ENCODE measurements around the gene OR5AC2.
A peak's percentile ranks its signal among the peaks of the same experiment; 100 is the strongest.

OR5AC2 gene, protein sequence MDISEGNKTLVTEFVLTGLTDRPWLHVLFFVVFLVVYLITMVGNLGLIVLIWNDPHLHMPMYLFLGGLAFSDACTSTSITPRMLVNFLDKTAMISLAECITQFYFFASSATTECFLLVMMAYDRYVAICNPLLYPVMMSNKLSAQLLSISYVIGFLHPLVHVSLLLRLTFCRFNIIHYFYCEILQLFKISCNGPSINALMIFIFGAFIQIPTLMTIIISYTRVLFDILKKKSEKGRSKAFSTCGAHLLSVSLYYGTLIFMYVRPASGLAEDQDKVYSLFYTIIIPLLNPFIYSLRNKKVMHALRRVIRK

GRCh38 chr3:98086873-98087272 is at the start of gene OR5AC2:
Gene OR5AC2 (plus strand): TSS chr3:98087173. CDS start chr3:98087173, 0 bp downstream.
- DNase-seq (ENCODE audit: extremely low read depth in 1 of 2, low read depth in 1 of 2): no peak

- no peak for DNase-seq (ENCODE audit: extremely low read depth in 1 of 2, low read depth in 1 of 2)
These were observed 48.7 kb upstream of the OR5AC2 start for GRCh38 chr3:98038286-98038685.

- no peak for DNase-seq (ENCODE audit: extremely low read depth in 1 of 2, low read depth in 1 of 2)
These were observed 48.1 kb upstream of the OR5AC2 start for GRCh38 chr3:98038876-98039275.

DNA sequence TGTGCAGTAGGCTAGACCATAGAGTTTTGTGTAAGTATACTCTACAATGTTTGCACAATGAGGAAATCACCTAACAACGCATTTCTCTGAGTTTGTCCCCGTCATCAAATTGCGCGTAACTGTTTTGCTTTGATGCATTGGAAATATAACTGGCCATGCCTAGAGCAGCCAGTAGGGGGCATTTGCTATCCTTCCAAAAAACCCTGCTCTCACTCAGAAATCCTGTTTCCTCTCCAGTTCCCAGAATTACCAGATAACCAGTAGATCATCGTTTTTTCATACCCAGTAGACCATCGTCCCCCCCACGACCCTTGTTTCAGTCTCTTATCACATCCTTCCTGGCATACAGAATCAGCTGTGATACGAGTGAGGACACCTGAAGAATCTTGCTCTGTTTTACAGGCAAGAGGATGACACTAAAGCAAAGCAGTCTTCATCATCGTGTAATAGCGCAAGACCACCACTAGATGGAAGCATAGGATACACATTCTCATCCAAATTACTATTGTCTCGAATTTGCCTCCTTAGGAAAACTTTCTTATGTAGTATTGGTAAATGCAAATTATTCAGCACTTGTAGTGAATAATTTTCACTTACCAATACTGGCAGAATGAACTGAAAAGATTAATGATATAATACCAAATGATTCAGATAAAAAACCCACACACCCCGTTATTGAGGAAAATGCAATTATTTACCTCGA is 47.5 kb upstream of the OR5AC2 start:
- DNase-seq (ENCODE audit: extremely low read depth in 1 of 2, low read depth in 1 of 2): peak; percentile 31 to 43

- no peak for DNase-seq (ENCODE audit: extremely low read depth in 1 of 2, low read depth in 1 of 2)
These were observed 45.6 kb upstream of the OR5AC2 start for GRCh38 chr3:98041350-98041749.

GRCh38 chr3:98048586-98048985 is 38.4 kb upstream of the OR5AC2 start:
- no peak for DNase-seq (ENCODE audit: extremely low read depth in 1 of 2, low read depth in 1 of 2)

- no peak for DNase-seq (ENCODE audit: extremely low read depth in 1 of 2, low read depth in 1 of 2)
These were observed 37.7 kb upstream of the OR5AC2 start for GRCh38 chr3:98049271-98049670.

GRCh38 chr3:98056035-98056434 is 30.9 kb upstream of the OR5AC2 start:
- DNase-seq (ENCODE audit: extremely low read depth in 1 of 2, low read depth in 1 of 2): no peak

DNA sequence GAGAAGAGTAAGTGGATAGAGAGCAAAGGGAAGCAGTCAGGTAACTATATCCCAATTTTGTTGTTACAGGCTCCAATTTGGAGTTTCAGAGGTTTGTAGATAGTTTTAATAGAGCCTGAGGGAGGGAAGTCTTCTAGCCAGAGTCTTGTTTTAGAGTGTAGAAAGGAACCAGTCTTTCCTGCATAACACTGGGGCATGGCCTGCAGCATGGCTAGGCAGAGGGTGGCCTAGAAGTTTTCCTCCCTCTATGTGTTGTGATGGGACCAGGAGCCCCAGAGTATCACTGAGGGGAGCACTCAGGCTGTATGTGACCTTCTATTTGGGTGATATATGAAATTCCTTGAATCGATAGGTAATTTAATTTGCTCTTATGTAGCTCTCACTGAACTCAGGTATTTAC is 29.3 kb upstream of the OR5AC2 start:
- no peak for DNase-seq (ENCODE audit: extremely low read depth in 1 of 2, low read depth in 1 of 2)

- DNase-seq (ENCODE audit: extremely low read depth in 1 of 2, low read depth in 1 of 2): no peak
These were observed 28.6 kb upstream of the OR5AC2 start for GRCh38 chr3:98058244-98058960.

DNA sequence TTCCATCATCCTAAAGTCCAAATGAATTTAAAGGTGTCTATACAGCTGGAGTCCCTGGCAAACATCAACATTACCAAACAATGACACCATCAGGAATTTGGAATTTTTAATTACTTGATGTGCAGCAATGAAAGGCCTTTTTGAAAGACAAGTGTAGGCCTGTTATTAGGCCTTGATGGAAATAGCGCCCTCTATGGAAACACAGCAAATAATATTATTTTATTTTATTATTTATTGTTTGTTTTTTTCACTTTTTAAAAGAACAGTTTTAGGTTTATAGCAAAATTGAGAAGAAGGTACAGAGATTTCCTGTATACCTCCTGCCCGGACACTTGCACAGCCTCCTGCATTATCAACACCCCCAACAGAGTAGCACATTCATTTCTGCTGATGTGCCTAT is 18.1 kb upstream of the OR5AC2 start:
- no peak for DNase-seq (ENCODE audit: extremely low read depth in 1 of 2, low read depth in 1 of 2)

DNA sequence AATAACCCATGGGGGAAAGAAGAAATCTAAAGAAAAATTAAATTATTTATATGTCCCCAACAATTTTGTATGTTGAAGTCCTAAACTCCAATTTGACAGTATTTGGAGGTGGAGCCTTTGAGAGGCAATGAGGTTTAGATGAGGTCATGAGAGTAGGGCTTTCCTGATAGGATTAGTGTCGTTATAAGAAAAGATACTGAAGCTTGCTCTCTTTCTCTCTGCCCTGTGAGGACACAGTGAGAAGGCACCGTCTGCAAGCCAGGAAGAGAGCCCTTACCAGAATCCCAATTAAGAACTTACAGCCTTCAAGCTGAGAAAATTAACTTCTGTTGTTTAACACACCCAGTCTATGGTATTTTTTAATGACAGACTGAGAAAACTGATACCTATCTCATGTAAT is 16.1 kb upstream of the OR5AC2 start:
- DNase-seq (ENCODE audit: extremely low read depth in 1 of 2, low read depth in 1 of 2): no peak

- no peak for DNase-seq (ENCODE audit: extremely low read depth in 1 of 2, low read depth in 1 of 2)
These were observed 13.5 kb upstream of the OR5AC2 start for GRCh38 chr3:98073486-98073885.

DNA sequence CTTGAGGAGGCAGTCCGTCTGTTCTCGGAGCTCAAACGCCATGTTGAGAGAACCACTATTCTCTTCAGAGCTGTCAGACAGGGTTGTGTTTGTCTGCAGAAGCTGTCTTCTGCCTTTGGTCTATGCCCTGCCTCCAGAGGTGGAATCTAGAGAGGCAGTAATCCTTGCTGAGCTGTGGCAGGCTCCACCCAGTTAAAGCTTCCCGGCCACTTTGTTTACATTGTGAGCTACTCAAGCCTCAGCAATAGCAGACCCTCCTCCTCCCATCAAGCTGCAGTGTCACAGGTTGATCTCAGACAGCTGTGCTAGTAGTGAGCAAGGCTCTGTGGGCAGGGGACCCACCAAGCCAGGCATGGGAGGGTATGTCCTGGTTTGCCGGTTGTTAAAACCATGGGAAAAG is 8.9 kb downstream of the OR5AC2 start:
- DNase-seq (ENCODE audit: extremely low read depth in 1 of 2, low read depth in 1 of 2): no peak

GRCh38 chr3:98099848-98100247 is 12.9 kb downstream of the OR5AC2 start:
- DNase-seq (ENCODE audit: extremely low read depth in 1 of 2, low read depth in 1 of 2): no peak

DNA sequence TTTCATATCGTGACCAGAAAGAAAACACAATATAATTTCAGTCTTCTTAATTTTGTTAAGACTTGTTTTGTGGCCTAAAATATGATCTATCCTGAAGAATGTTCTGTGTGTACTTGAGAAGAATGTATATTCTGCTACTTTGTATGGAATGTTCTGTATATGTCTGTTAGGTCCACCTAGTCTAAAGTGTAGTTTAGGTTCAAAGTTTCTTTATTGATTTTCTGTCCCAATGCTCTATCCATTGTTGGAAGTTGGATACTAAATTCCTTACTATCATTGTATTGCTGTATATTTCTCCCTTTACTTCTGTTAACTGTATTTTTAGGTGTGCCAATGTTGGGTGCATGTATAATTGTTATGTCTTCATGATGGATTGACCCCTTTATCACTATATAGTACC is 21.2 kb downstream of the OR5AC2 start:
- DNase-seq (ENCODE audit: extremely low read depth in 1 of 2, low read depth in 1 of 2): no peak

DNA sequence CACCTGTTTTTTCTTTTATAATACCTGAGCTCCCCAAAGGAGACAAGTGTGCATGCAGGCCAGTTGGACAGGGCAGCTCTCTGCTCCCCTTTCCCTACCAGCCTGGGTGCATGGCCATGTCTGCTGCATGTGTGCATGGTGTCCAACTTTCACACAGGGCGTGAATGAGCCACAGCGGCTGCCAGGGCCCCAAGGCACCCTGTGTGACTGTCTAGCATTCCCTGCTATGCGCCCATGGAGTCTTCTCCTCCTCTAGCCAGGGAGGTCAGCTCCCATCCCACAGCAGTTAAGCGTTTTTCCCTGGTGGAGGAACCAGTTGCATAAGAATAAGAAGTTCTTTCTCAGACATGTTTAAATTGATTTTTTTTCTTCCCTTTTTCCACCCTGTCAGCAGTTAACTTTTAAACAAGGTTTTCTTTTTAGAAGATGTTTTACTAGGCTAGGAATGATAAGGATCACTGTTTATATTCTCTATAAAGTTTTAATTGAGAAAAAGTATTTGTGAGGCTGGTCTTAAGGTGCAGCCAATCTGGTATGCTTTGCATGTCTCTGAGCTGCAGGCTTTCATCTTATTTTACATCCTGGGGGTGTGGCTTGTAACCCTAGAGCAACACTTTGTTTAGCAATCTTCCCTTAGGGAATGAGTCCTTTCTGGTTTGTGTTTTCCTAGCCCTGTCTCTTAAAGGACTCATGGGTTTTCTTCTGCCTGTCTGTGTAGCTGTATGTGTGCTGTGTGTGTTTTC is 23.0 kb downstream of the OR5AC2 start:
- DNase-seq (ENCODE audit: extremely low read depth in 1 of 2, low read depth in 1 of 2): no peak

- DNase-seq (ENCODE audit: extremely low read depth in 1 of 2, low read depth in 1 of 2): no peak
These were observed 23.6 kb downstream of the OR5AC2 start for GRCh38 chr3:98110550-98110908.

- DNase-seq (ENCODE audit: extremely low read depth in 1 of 2, low read depth in 1 of 2): no peak
These were observed 27.3 kb downstream of the OR5AC2 start for GRCh38 chr3:98114264-98114663.

- no peak for DNase-seq (ENCODE audit: extremely low read depth in 1 of 2, low read depth in 1 of 2)
These were observed 28.7 kb downstream of the OR5AC2 start for GRCh38 chr3:98115717-98116116.

DNA sequence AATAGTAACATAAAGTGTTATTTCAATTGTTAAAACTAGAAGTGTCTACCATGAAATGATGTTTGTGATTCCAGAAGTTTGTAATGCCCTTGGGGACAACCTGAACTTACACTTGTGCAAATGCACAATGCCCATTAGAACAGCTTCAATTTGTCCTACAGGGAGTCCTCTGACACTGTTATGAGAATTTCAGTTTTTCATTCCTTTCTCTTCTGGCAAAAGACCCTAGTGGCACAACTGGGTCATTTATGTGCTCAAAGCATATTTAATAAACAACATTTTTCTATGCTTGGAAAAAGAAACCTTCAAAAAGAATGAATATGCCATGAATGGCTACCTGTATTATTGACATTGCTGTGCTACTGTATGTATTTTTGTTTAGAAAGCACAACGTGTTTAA is 43.4 kb downstream of the OR5AC2 start, which contains the start of gene OR5H1:
Gene OR5H1, plus strand, starts transcription at position 301 of the 400 bp plus-strand sequence. CDS start 1,977 bp downstream, outside the sequence.
- DNase-seq (ENCODE audit: extremely low read depth in 1 of 2, low read depth in 1 of 2): no peak

Measured in stimulated activated CD8-positive, alpha-beta memory T cell treated with anti-CD3 and anti-CD28 coated beads, Interleukin-7, amount 100 ng/mL, for 48 hours (primary cell).